Measurements from ENCODE around the gene COG7. TPM values are rescaled to one million over a fixed set of nuclear protein-coding genes. Genes with fewer than 3 reads are reported as not detected.
A peak's percentile ranks its signal among the peaks of the same experiment; 100 is the strongest.

Gene COG7
- total RNA-seq, 2 donors from 2014 or later: 34.0 to 35.3 TPM

DNA sequence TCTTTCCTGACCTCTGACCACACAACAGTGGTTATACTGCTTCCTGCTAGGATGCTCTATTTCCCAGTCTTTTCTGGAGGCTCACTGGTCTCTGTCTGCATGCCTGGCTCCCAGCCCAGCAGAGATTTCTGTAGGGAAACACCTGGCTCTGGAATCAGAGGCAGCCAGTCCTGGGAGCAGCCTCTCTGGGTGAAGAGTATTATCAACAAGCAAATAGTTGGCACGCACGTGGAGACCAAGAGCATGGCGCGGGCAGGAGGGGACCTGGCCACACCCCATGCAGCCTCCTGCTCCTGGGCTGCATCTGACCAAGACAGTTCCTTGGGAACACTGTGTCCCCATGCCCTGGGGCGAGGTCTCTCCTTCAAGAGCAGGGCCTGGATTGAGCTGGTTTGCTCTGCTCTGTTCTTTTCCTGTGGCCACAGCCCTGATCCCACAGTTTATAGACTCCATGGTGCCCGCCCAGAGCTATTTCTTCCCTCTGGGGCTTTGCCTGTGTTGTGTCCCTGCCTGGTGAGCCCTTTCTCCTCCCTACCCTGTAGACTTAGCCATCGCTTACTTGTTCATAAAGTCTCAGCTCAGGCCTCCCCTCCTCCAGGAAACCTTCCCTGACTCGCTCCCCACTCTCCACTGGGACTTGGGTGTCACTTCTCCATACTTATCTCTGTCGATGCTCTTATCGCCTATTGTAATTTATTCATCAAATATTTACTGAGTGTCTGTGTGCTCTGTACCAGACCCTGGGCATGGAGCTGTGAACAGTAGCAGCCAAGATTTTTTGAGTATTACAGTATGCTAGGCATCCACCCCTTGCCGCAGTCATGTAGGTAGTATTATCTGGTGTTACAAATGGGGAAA lies 90.3 kb downstream of the COG7 start:
- Histone ChIP-seq H3K9me3 (no peaks in the 10 kb centered on the region), H3K27ac (peak overlapping the region; percentile 53 to 64), H3K4me3 (no peak overlapping the region), H3K4me1 (replicated peaks) (no peaks in the 10 kb centered on the region), H3K36me3 (no peaks in the 10 kb centered on the region), H3K27me3 (replicated peaks; ENCODE audit: insufficient read depth) (no peaks in the 10 kb centered on the region)
- peak; percentile 95 for DNase-seq (ENCODE audit: low spot score)
- intact Hi-C loops (cut with DNase I): no loop called here
- TF ChIP-seq, protein P1, sequence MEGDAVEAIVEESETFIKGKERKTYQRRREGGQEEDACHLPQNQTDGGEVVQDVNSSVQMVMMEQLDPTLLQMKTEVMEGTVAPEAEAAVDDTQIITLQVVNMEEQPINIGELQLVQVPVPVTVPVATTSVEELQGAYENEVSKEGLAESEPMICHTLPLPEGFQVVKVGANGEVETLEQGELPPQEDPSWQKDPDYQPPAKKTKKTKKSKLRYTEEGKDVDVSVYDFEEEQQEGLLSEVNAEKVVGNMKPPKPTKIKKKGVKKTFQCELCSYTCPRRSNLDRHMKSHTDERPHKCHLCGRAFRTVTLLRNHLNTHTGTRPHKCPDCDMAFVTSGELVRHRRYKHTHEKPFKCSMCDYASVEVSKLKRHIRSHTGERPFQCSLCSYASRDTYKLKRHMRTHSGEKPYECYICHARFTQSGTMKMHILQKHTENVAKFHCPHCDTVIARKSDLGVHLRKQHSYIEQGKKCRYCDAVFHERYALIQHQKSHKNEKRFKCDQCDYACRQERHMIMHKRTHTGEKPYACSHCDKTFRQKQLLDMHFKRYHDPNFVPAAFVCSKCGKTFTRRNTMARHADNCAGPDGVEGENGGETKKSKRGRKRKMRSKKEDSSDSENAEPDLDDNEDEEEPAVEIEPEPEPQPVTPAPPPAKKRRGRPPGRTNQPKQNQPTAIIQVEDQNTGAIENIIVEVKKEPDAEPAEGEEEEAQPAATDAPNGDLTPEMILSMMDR (IDR thresholded peaks at IDR 0.05): no peak
- TF ChIP-seq POLR2AphosphoS5 (IDR thresholded peaks at IDR 0.05) (peak; percentile 91), POLR2A (IDR thresholded peaks at IDR 0.05) (no peak)
- WGBS: 32% methylated on average over 11 of the region's 11 CpGs

DNA sequence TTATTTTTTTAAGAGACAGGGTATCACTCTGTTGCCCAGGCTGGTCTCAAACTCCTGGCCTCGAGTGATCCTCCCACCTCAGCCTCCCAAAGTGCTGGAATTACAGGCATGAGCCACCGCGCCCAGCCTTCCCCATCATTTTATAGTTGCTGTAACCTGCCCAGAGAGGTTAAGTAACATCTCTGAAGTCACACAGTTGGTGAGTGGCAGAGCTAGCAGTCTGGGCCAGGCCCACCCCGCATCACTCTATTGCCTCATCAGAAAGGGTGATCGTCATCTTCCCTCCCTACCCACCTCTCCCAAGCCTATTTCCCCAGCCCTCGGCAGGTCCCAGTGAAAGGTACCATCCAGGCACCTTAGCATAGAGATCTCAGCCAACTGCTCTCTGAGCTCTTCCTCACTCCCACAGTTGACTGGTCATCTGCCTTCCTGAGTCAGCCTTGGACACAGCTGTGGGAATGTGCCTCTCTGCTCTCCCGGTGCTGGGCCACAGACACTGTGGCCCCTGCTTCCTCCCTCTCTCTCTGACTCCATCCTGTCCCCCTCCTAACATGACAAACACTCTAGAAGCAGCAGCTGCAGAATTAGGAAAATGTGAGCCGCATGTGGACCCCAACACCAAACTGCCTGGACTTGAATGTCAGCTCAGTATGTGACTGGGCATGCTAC lies 93.8 kb downstream of the COG7 start:
- WGBS: 84% methylated on average over 8 of the region's 8 CpGs
- intact Hi-C loops (cut with DNase I): no loop called here
- Histone ChIP-seq H3K4me1 (replicated peaks) (no peaks in the 10 kb centered on the region), H3K27me3 (replicated peaks; ENCODE audit: insufficient read depth) (peaks cover 3% of the 10 kb centered on the region), H3K36me3 (no peaks in the 10 kb centered on the region), H3K4me3 (no peak overlapping the region), H3K9me3 (no peaks in the 10 kb centered on the region), H3K27ac (no peak overlapping the region)
- TF ChIP-seq POLR2A (IDR thresholded peaks at IDR 0.05) (no peak), POLR2AphosphoS5 (IDR thresholded peaks at IDR 0.05) (no peak)
- TF ChIP-seq, protein P1 (IDR thresholded peaks at IDR 0.05): no peak
- DNase-seq (ENCODE audit: low spot score): no peak

DNA sequence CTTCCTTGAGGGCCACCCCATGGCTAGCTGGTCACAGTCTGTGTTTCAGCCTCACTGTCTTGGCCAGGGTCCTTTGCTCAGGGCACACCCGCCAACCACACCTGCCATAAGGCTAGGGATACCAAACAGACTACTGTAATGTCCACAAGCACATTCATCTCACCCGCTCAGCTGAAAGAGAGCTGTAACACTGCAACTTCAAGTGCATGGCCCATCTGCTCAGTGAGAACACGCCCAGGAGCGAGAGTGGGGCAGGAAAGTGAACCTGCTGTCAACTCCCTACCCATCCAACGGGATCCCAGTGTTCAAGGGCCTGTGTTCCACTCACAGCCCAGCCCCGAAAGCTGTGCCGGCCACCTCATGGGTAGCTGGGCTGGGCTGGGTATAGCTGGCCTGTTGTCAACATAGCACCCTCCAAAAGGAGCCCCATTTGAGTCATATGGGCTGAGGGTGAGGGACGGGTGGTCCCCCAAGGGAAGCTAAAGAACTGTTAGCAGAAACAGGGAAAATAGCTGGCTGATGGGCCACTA lies 95.2 kb downstream of the COG7 start:
- WGBS: 97% methylated on average over 8 of the region's 8 CpGs

DNA sequence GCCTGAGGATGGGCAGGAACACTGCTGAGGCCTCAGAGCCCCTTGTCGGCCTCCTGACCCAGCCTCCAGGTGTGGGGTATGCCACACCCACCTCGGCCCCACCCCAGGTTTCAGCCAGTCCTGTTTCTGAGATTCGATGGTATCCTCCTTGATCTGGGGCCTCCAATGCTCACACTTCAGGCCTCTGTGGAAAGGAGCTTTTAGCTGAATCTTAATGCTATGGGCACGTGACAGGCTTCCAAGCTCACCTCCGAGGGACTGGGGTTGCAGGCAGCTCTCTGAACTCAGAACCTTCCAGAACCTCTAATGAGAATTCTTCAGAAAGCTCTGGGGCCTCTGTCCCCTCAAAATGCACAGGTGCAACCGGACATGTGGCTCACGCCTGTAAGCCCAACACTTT lies 96.0 kb downstream of the COG7 start:
- DNase-seq (ENCODE audit: low spot score): no peak
- Histone ChIP-seq H3K9me3 (no peaks in the 10 kb centered on the region), H3K4me1 (replicated peaks) (no peaks in the 10 kb centered on the region), H3K4me3 (no peak overlapping the region), H3K36me3 (no peaks in the 10 kb centered on the region), H3K27ac (no peak overlapping the region), H3K27me3 (replicated peaks; ENCODE audit: insufficient read depth) (peaks cover 3% of the 10 kb centered on the region)
- intact Hi-C loops (cut with DNase I): no loop called here
- TF ChIP-seq POLR2A (IDR thresholded peaks at IDR 0.05) (no peak), POLR2AphosphoS5 (IDR thresholded peaks at IDR 0.05) (no peak)
- TF ChIP-seq, protein P1 (IDR thresholded peaks at IDR 0.05): no peak
- 90% methylated on average over 7 of the region's 7 CpGs for WGBS

More for the DNA sequence above, 95.2 kb downstream of the COG7 start:
- DNase-seq (ENCODE audit: low spot score): no peak
- peaks cover 3% of the 10 kb centered on the region for H3K27me3 ChIP-seq (replicated peaks; ENCODE audit: insufficient read depth)
- H3K9me3 ChIP-seq: no peaks in the 10 kb centered on the region
- H3K36me3 ChIP-seq: no peaks in the 10 kb centered on the region
- TF ChIP-seq POLR2A (IDR thresholded peaks at IDR 0.05) (no peak), POLR2AphosphoS5 (IDR thresholded peaks at IDR 0.05) (no peak)
- TF ChIP-seq, protein P1 (IDR thresholded peaks at IDR 0.05): no peak
- intact Hi-C loops (cut with DNase I): no loop called here
- H3K4me1 ChIP-seq (replicated peaks): no peaks in the 10 kb centered on the region
- H3K27ac ChIP-seq: no peak overlapping the region
- H3K4me3 ChIP-seq: no peak overlapping the region
